22Rv1 (cell line): ENCODE measurements around the gene GADD45B.

Source experiments
- CTCF ChIP-seq: fragments of 450-650 bp; IDR thresholded peaks from 2 replicates; pipeline ENCODE4 v1.5.1; 2017; ENCODE audit warnings: mild to moderate bottlenecking
- ZFX ChIP-seq: fragments of 450-650 bp; IDR thresholded peaks from 2 replicates; pipeline ENCODE4 v1.6.1; 2017; ENCODE audit warnings: antibody characterized with exemption, borderline replicate concordance

GRCh38 chr19:2458054-2458453 lies 17.9 kb upstream of the GADD45B start:
- TF ChIP-seq CTCF: no peak
- no peak for TF ChIP-seq ZFX
